ENCODE data around the gene ACAD11. TPM values are rescaled to one million over a fixed set of nuclear protein-coding genes. Genes with fewer than 3 reads are reported as not detected.

ACAD11 gene
- total RNA-seq, 4 donors from 2014 or later, result 9.1 to 20.1 (median 16.0) TPM

- TF ChIP-seq POLR2A (IDR thresholded peaks at IDR 0.05) (no peak), CTCF (IDR thresholded peaks at IDR 0.05) (no peak)
- DNase-seq (ENCODE audit: low spot score in 2 of 2), result no peak
- intact Hi-C loops (cut with DNase I; ENCODE audit: low total_unique reads), result no loop called here
- H3K4me3 ChIP-seq (ENCODE audit: low read depth, poor library complexity, severe bottlenecking), result no peak overlapping the region
- 53 to 62% methylated on average over 8 of the region's 8 CpGs for WGBS, 2 donors
These were observed 105.2 kb downstream of the ACAD11 start for GRCh38 chr3:132554437-132554836.

- TF ChIP-seq POLR2A (IDR thresholded peaks at IDR 0.05) (no peak), CTCF (IDR thresholded peaks at IDR 0.05) (no peak)
- WGBS, 2 donors, result 64 to 70% methylated on average over 6 of the region's 6 CpGs
- no peak overlapping the region for H3K4me3 ChIP-seq (ENCODE audit: low read depth, poor library complexity, severe bottlenecking)
- intact Hi-C loops (cut with DNase I; ENCODE audit: low total_unique reads), result no loop called here
- DNase-seq (ENCODE audit: low spot score in 2 of 2), result no peak
These were observed 105.8 kb downstream of the ACAD11 start for GRCh38 chr3:132553826-132554225.

GRCh38 chr3:132550579-132551305 lies 108.9 kb downstream of the ACAD11 start:
- H3K4me3 ChIP-seq (ENCODE audit: low read depth, poor library complexity, severe bottlenecking), result no peak overlapping the region
- TF ChIP-seq CTCF (IDR thresholded peaks at IDR 0.05), result no peak
- TF ChIP-seq POLR2A (IDR thresholded peaks at IDR 0.05), result no peak
- 67 to 70% methylated on average over 3 of the region's 3 CpGs for WGBS, 2 donors
- DNase-seq (ENCODE audit: low spot score in 2 of 2), result no peak
- intact Hi-C loops (cut with DNase I; ENCODE audit: low total_unique reads), result no loop called here

GRCh38 chr3:132549890-132550578 lies 109.6 kb downstream of the ACAD11 start:
- no peak overlapping the region for H3K4me3 ChIP-seq (ENCODE audit: low read depth, poor library complexity, severe bottlenecking)
- intact Hi-C loops (cut with DNase I; ENCODE audit: low total_unique reads), result loop anchor here (10.0 kb wide), 1 partner anchor 75 kb away; no protein-coding TSS in a partner anchor

GRCh38 chr3:132549169-132549568 lies 110.4 kb downstream of the ACAD11 start:
- intact Hi-C loops (cut with DNase I; ENCODE audit: low total_unique reads), result loop anchor here (10.0 kb wide), 1 partner anchor 76 kb away; no protein-coding TSS in a partner anchor

More at GRCh38 chr3:132549890-132550578, 109.6 kb downstream of the ACAD11 start:
- DNase-seq (ENCODE audit: low spot score in 2 of 2), result no peak
- no peak for TF ChIP-seq POLR2A (IDR thresholded peaks at IDR 0.05)

More at GRCh38 chr3:132549169-132549568, 110.4 kb downstream of the ACAD11 start:
- H3K4me3 ChIP-seq (ENCODE audit: low read depth, poor library complexity, severe bottlenecking), result no peak overlapping the region
- WGBS, 2 donors, result 96 to 97% methylated on average over 8 of the region's 8 CpGs
- TF ChIP-seq POLR2A (IDR thresholded peaks at IDR 0.05) (no peak), CTCF (IDR thresholded peaks at IDR 0.05) (no peak)
- DNase-seq (ENCODE audit: low spot score in 2 of 2), result no peak

Measured in lower leg skin (tissue), 4 donors.